Neural cell (in vitro differentiated cells): ENCODE results near the gene MRPS10. TPM values are rescaled to one million over a fixed set of nuclear protein-coding genes. Genes with fewer than 3 reads are reported as not detected.

Experiments used
- H2AFZ ChIP-seq: fragments of 200-600, 300-800 bp; sonication (generic), shearing (Covaris generic); 2 replicates; pipeline ENCODE4 v1.6.0; 2014; ENCODE audit warnings: low read depth, mild to moderate bottlenecking, antibody characterized with exemption, low read length, moderate library complexity
- H3F3A ChIP-seq: fragments of 200-600 bp; shearing (Covaris generic); 2 replicates; pipeline ENCODE4 v1.6.1; 2016; ENCODE audit warnings: mild to moderate bottlenecking, moderate library complexity, mixed read lengths, antibody characterized with exemption, low read length; ENCODE audit not compliant: insufficient read depth, poor library complexity, severe bottlenecking
- H3K27ac ChIP-seq: fragments of 200-600, 300-800 bp; sonication (generic), shearing (Covaris generic); 2 replicates; pipeline ENCODE4 v1.5.1; 2014; ENCODE audit warnings: mild to moderate bottlenecking, low read length, moderate library complexity
- H3K27me3 ChIP-seq: fragments of 300-800, 200-600 bp; sonication (generic), shearing (Covaris generic); 2 replicates; pipeline ENCODE4 v1.6.0; 2014; ENCODE audit warnings: mild to moderate bottlenecking, low read depth, low read length, moderate library complexity; ENCODE audit not compliant: insufficient read depth
- H3K36me3 ChIP-seq: fragments of 300-800, 200-600 bp; sonication (generic), shearing (Covaris generic); 2 replicates; pipeline ENCODE4 v1.5.1; 2014; ENCODE audit warnings: mild to moderate bottlenecking, antibody characterized with exemption, low read length, moderate library complexity; ENCODE audit not compliant: insufficient read depth
- H3K4me2 ChIP-seq: fragments of 300-800, 200-600 bp; sonication (generic), shearing (Covaris generic); 2 replicates; pipeline ENCODE4 v1.6.0; 2014; ENCODE audit warnings: mild to moderate bottlenecking, low read length
- H3K4me3 ChIP-seq: fragments of 300-800, 200-600 bp; sonication (generic), shearing (Covaris generic); 2 replicates; pipeline ENCODE4 v1.5.1; 2014; ENCODE audit warnings: mild to moderate bottlenecking, low read length, moderate library complexity
- H3K79me2 ChIP-seq: fragments of 200-600 bp; shearing (Covaris generic); replicated peaks from 2 replicates; pipeline ENCODE4 v1.6.0; 2014; ENCODE audit warnings: mild to moderate bottlenecking, low read length, moderate library complexity; ENCODE audit not compliant: insufficient read depth
- H3K9ac ChIP-seq: fragments of 300-800, 200-600 bp; sonication (generic), shearing (Covaris generic); 2 replicates; pipeline ENCODE4 v1.6.1; 2016; ENCODE audit warnings: mild to moderate bottlenecking, low read length, mixed read lengths
- H3K9me2 ChIP-seq: fragments of 200-600 bp; shearing (Covaris generic); 2 replicates; pipeline ENCODE4 v1.6.1; 2016; ENCODE audit warnings: mild to moderate bottlenecking, low read length, mixed read lengths; ENCODE audit not compliant: insufficient read depth
- H3K9me3 ChIP-seq: fragments of 200-600, 300-800 bp; sonication (generic), shearing (Covaris generic); 2 replicates; pipeline ENCODE4 v1.6.1; 2016; ENCODE audit warnings: mild to moderate bottlenecking, mixed run types, low read length, moderate library complexity, mixed read lengths
- H4K20me1 ChIP-seq: fragments of 200-600 bp; shearing (Covaris generic); 2 replicates; pipeline ENCODE4 v1.6.1; 2016; ENCODE audit warnings: mild to moderate bottlenecking, mixed run types; ENCODE audit not compliant: insufficient read depth
- EP300 ChIP-seq: fragments of 450-650 bp; conservative IDR thresholded peaks from 2 replicates; pipeline ENCODE4 v1.6.1; 2014; ENCODE audit warnings: antibody characterized with exemption, mild to moderate bottlenecking, moderate library complexity; ENCODE audit not compliant: poor library complexity, severe bottlenecking
- EZH2 ChIP-seq: fragments of 200-600, 300-800 bp; shearing (Covaris generic), sonication (generic); IDR thresholded peaks from 2 replicates; pipeline ENCODE4 v1.6.1; 2014; ENCODE audit warnings: antibody characterized with exemption, low read length, borderline replicate concordance, mild to moderate bottlenecking; ENCODE audit not compliant: insufficient read depth, poor library complexity, severe bottlenecking
- MXI1 ChIP-seq: fragments of 450-650 bp; conservative IDR thresholded peaks from 2 replicates; pipeline ENCODE4 v1.6.1; 2014; ENCODE audit warnings: antibody characterized with exemption, mild to moderate bottlenecking; ENCODE audit not compliant: poor library complexity, severe bottlenecking
- POLR2AphosphoS5 ChIP-seq: IDR thresholded peaks from 2 replicates; pipeline ENCODE4 v1.6.1; 2012
- RAD21 ChIP-seq: fragments of 450-650 bp; conservative IDR thresholded peaks from 2 replicates; pipeline ENCODE4 v1.6.1; 2014; ENCODE audit warnings: antibody characterized with exemption, mild to moderate bottlenecking, moderate library complexity
- SMC3 ChIP-seq: fragments of 450-650 bp; conservative IDR thresholded peaks from 2 replicates; pipeline ENCODE4 v1.6.1; 2014; ENCODE audit warnings: antibody characterized with exemption, mild to moderate bottlenecking, moderate library complexity; ENCODE audit not compliant: poor library complexity
- TAF1 ChIP-seq: IDR thresholded peaks from 2 replicates; pipeline ENCODE4 v1.6.1; 2012; ENCODE audit warnings: low read depth
- polyA plus RNA-seq: library from polyadenylated mRNA; depleted of rRNA; stranded (reverse); fragments of >200 nt; gene quantifications from 2 replicates; pipeline ENCODE4 v1.2.3, GENCODE V29; 2014
- TF ChIP-seq, protein P1 (sequence below): IDR thresholded peaks from 2 replicates; pipeline ENCODE4 v1.6.1; 2012; ENCODE audit warnings: borderline replicate concordance
- TF ChIP-seq, protein P2 (sequence below): fragments of 450-650 bp; IDR thresholded peaks from 2 replicates; pipeline ENCODE4 v1.5.1; 2014; ENCODE audit warnings: antibody characterized with exemption, mild to moderate bottlenecking, moderate library complexity; ENCODE audit not compliant: poor library complexity, severe bottlenecking

The MRPS10 gene
- polyA plus RNA-seq, 1 donor from 2014 or later = 37.4 TPM

- H3K4me3 ChIP-seq = no peak overlapping the region
- H3K79me2 ChIP-seq = no peaks in the 10 kb centered on the region
- H3F3A ChIP-seq = no peaks in the 10 kb centered on the region
- peaks cover 9% of the 10 kb centered on the region for H3K36me3 ChIP-seq
- H3K9me3 ChIP-seq = no peaks in the 10 kb centered on the region
- no peak overlapping the region for H3K9ac ChIP-seq
- no peaks in the 10 kb centered on the region for H4K20me1 ChIP-seq
- H3K27me3 ChIP-seq = no peaks in the 10 kb centered on the region
- no peak overlapping the region for H3K4me2 ChIP-seq
- no peak overlapping the region for H3K27ac ChIP-seq
- no peaks in the 10 kb centered on the region for H3K9me2 ChIP-seq
- H2AFZ ChIP-seq = no peak overlapping the region
- TF ChIP-seq, protein P1, sequence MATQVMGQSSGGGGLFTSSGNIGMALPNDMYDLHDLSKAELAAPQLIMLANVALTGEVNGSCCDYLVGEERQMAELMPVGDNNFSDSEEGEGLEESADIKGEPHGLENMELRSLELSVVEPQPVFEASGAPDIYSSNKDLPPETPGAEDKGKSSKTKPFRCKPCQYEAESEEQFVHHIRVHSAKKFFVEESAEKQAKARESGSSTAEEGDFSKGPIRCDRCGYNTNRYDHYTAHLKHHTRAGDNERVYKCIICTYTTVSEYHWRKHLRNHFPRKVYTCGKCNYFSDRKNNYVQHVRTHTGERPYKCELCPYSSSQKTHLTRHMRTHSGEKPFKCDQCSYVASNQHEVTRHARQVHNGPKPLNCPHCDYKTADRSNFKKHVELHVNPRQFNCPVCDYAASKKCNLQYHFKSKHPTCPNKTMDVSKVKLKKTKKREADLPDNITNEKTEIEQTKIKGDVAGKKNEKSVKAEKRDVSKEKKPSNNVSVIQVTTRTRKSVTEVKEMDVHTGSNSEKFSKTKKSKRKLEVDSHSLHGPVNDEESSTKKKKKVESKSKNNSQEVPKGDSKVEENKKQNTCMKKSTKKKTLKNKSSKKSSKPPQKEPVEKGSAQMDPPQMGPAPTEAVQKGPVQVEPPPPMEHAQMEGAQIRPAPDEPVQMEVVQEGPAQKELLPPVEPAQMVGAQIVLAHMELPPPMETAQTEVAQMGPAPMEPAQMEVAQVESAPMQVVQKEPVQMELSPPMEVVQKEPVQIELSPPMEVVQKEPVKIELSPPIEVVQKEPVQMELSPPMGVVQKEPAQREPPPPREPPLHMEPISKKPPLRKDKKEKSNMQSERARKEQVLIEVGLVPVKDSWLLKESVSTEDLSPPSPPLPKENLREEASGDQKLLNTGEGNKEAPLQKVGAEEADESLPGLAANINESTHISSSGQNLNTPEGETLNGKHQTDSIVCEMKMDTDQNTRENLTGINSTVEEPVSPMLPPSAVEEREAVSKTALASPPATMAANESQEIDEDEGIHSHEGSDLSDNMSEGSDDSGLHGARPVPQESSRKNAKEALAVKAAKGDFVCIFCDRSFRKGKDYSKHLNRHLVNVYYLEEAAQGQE = no peak
- TF ChIP-seq, protein P2, sequence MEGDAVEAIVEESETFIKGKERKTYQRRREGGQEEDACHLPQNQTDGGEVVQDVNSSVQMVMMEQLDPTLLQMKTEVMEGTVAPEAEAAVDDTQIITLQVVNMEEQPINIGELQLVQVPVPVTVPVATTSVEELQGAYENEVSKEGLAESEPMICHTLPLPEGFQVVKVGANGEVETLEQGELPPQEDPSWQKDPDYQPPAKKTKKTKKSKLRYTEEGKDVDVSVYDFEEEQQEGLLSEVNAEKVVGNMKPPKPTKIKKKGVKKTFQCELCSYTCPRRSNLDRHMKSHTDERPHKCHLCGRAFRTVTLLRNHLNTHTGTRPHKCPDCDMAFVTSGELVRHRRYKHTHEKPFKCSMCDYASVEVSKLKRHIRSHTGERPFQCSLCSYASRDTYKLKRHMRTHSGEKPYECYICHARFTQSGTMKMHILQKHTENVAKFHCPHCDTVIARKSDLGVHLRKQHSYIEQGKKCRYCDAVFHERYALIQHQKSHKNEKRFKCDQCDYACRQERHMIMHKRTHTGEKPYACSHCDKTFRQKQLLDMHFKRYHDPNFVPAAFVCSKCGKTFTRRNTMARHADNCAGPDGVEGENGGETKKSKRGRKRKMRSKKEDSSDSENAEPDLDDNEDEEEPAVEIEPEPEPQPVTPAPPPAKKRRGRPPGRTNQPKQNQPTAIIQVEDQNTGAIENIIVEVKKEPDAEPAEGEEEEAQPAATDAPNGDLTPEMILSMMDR = no peak
- TF ChIP-seq SMC3 = no peak
- no peak for TF ChIP-seq MXI1
- no peak for TF ChIP-seq TAF1
Measured at GRCh38 chr6:42243046-42243445, 25.4 kb upstream of the MRPS10 start.

GRCh38 chr6:42241915-42242314 is 24.3 kb upstream of the MRPS10 start:
- no peaks in the 10 kb centered on the region for H3K79me2 ChIP-seq
- H4K20me1 ChIP-seq = no peaks in the 10 kb centered on the region
- H3K4me2 ChIP-seq = no peak overlapping the region
- H2AFZ ChIP-seq = no peak overlapping the region
- H3K9me3 ChIP-seq = no peaks in the 10 kb centered on the region
- no peak overlapping the region for H3K4me3 ChIP-seq
- no peaks in the 10 kb centered on the region for H3F3A ChIP-seq
- H3K27me3 ChIP-seq = no peaks in the 10 kb centered on the region
- H3K9me2 ChIP-seq = no peaks in the 10 kb centered on the region
- no peak overlapping the region for H3K9ac ChIP-seq
- TF ChIP-seq, protein P2 = no peak
- no peak for TF ChIP-seq TAF1
- no peak for TF ChIP-seq SMC3
- TF ChIP-seq POLR2AphosphoS5 = no peak
- TF ChIP-seq EP300 = no peak
- no peak for TF ChIP-seq MXI1
- TF ChIP-seq, protein P1 = no peak
- TF ChIP-seq RAD21 = no peak
- TF ChIP-seq EZH2 = no peak
- H3K27ac ChIP-seq = no peak overlapping the region
- H3K36me3 ChIP-seq = peaks cover 9% of the 10 kb centered on the region
